Cardiac muscle cell (in vitro differentiated cells and primary cell): ENCODE data around the gene RPS4Y1. TPM values are rescaled to one million over a fixed set of nuclear protein-coding genes. Genes with fewer than 3 reads are reported as not detected.
A peak's percentile ranks its signal among the peaks of the same experiment; 100 is the strongest.
"Not testable (repeated sequence)": the region's sequence is repeated elsewhere in the genome, so short reads cannot be mapped to it uniquely, and the experiment has no call there.

ENCODE experiments used
- DNase-seq, 2 donors: peaks; one replicate each; pipeline versions ENCODE4 v3.0.0 to v3.0.0-alpha.2; 2010 to 2017; ENCODE audit warnings: low read depth in 1 of 2, low spot score in 1 of 2
- H3K27ac ChIP-seq: fragments of 200-600 bp; sonication (generic); 2 replicates; pipeline ENCODE4 v1.5.1; 2016
- H3K27me3 ChIP-seq: fragments of 200-600 bp; sonication (generic); 2 replicates; pipeline ENCODE4 v1.6.0; 2016; ENCODE audit warnings: control low read depth
- H3K36me3 ChIP-seq: fragments of 200-600 bp; sonication (generic); 2 replicates; pipeline ENCODE4 v1.5.1; 2016; ENCODE audit warnings: control low read depth
- H3K4me1 ChIP-seq: fragments of 200-600 bp; sonication (generic); 2 replicates; pipeline ENCODE4 v1.8.1; 2017; ENCODE audit warnings: low read depth, mild to moderate bottlenecking, mixed run types
- H3K4me3 ChIP-seq: fragments of 200-600 bp; sonication (generic); 2 replicates; pipeline ENCODE4 v1.5.1; 2016; ENCODE audit warnings: mild to moderate bottlenecking
- H3K9me3 ChIP-seq: fragments of 200-600 bp; sonication (generic); 2 replicates; pipeline ENCODE4 v1.5.1; 2017; ENCODE audit warnings: low read depth, mild to moderate bottlenecking, control low read depth
- CTCF ChIP-seq: IDR thresholded peaks from 2 replicates; pipeline ENCODE4 v1.5.1; 2012; ENCODE audit warnings: low read depth, mild to moderate bottlenecking, low read length
- polyA plus RNA-seq: library from polyadenylated mRNA; unstranded; fragments of >200 nt; fragmentation: Nextera tagmentation; extraction: Ambion mirVana; gene quantifications from 2 replicates; pipeline ENCODE4 v1.2.1, GENCODE V29; 2016
- total RNA-seq: library from RNA; depleted of rRNA; stranded (reverse); fragments of >200 nt; gene quantifications from 2 replicates; pipeline ENCODE4 v1.2.3, GENCODE V29; 2016

The RPS4Y1 gene
- total RNA-seq (not detected in 2 replicates), polyA plus RNA-seq (0.22 TPM in 1 of 2 replicates, not detected in the other)

DNA sequence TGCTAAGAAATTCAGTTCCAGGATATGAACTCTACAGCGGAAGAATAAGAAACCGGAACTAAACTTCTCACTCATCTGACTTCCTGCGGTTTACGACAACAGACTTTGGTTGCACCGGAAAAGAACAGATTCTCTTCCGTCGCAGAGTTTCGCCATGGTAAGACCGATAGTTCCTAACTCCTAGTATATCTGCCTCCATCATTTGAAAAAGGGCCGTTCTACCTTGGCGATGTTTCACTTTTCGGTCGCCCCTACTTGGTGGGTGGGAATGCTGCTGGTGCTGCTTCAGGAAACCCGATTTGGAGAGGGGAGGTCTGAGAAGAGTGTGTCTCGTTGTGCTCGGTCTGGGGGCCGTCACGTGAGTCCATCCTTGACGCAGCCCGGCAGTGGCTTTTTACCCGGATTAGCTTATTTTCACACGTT lies at the start of gene RPS4Y1:
TSS of gene RPS4Y1 (plus strand) at position 132 of the 423 bp plus-strand sequence. CDS start at position 155, 23 bp downstream.
- H3K27me3 ChIP-seq, result no peaks in the 10 kb centered on the region
- peak in 1 of 2 donors; percentile 83 for DNase-seq
- H3K36me3 ChIP-seq, result no peaks in the 10 kb centered on the region
- H3K4me3 ChIP-seq, result no peak within 1 kb of the TSS
- no peaks in the 10 kb centered on the region for H3K9me3 ChIP-seq
- no peak for TF ChIP-seq CTCF
- H3K27ac ChIP-seq, result no peak within 1 kb of the TSS
- no peaks in the 10 kb centered on the region for H3K4me1 ChIP-seq

DNA sequence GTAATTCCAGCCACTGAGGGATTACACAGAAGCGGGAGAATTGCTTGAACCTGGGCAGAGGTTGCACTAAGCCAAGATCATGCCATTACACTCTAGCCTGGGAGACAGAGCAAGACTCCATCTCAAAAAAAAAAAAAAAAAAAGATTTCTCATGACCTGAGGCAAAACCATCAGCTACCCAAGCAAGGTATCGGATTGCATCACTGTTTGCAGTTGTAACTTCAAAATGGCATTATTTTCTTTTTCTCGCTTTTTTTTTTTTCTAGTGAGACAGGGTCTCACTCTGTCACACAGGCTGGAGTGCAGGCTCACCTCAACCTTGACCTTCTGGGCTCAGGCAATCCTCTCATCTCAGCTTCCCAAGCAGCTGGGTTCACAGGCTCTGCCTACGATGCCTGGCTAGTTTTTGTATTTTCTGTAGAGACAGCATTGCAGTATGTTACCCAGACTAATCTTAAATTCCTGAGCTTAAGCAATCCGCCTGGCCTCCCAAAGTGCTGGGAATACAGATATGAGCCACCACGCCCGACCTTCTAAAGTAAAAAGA lies 44.4 kb upstream of the RPS4Y1 start:
- Histone ChIP-seq H3K9me3 (no peaks in the 10 kb centered on the region), H3K4me3 (no peak overlapping the region), H3K27ac (no peak overlapping the region), H3K27me3 (no peaks in the 10 kb centered on the region), H3K36me3 (no peaks in the 10 kb centered on the region), H3K4me1 (no peaks in the 10 kb centered on the region)
- TF ChIP-seq CTCF, result no peak
- peak in 1 of 2 donors; percentile 26 for DNase-seq

GRCh38 chrY:2797991-2798390 lies 43.4 kb upstream of the RPS4Y1 start:
- no peaks in the 10 kb centered on the region for H3K27me3 ChIP-seq
- no peaks in the 10 kb centered on the region for H3K4me1 ChIP-seq
- DNase-seq, result no peak
- H3K9me3 ChIP-seq, result no peaks in the 10 kb centered on the region
- no peak overlapping the region for H3K4me3 ChIP-seq
- no peak overlapping the region for H3K27ac ChIP-seq
- no peaks in the 10 kb centered on the region for H3K36me3 ChIP-seq
- no peak for TF ChIP-seq CTCF

GRCh38 chrY:2800246-2800645 lies 41.2 kb upstream of the RPS4Y1 start:
- Histone ChIP-seq H3K4me1 (no peaks in the 10 kb centered on the region), H3K36me3 (no peaks in the 10 kb centered on the region), H3K9me3 (no peaks in the 10 kb centered on the region), H3K4me3 (no peak overlapping the region), H3K27me3 (no peaks in the 10 kb centered on the region), H3K27ac (no peak overlapping the region)
- TF ChIP-seq CTCF, result peak; percentile 47
- peak in 1 of 2 donors; percentile 45 for DNase-seq

- not testable (repeated sequence) for H3K36me3 ChIP-seq, H3K9me3 ChIP-seq, H3K27me3 ChIP-seq, H3K4me3 ChIP-seq, H3K4me1 ChIP-seq, H3K27ac ChIP-seq, DNase-seq
These were observed 24.1 kb upstream of the RPS4Y1 start for GRCh38 chrY:2817146-2817896.

DNA sequence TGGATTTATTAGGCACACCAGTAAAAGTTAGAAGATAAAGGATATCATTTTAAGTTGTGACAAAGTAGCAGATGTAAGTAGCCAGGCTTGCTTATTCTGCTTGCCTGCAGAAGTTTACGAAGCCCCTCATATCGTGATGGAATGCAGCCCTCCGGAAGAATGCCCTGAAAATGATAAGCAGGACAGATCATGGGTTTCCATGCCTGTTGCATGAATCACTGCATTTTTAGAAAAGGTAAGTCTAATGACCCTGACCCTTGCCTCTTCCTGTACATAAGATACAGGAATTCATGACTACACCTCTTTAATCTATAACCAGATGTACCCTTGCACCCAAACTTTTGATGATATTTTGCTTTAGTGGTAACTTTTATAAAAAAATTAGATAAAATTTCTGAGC lies 16.9 kb upstream of the RPS4Y1 start:
- Histone ChIP-seq H3K27ac (no peak overlapping the region), H3K9me3 (no peaks in the 10 kb centered on the region), H3K36me3 (no peaks in the 10 kb centered on the region), H3K4me3 (no peak overlapping the region), H3K27me3 (no peaks in the 10 kb centered on the region), H3K4me1 (no peaks in the 10 kb centered on the region)
- DNase-seq, result no peak
- no peak for TF ChIP-seq CTCF
